ENCODE measurements around the gene AKAP13. TPM values are rescaled to one million over a fixed set of nuclear protein-coding genes. Genes with fewer than 3 reads are reported as not detected.

AKAP13 gene
- polyA plus RNA-seq, 1 donor from 2014 or later = 10.0 TPM

DNA sequence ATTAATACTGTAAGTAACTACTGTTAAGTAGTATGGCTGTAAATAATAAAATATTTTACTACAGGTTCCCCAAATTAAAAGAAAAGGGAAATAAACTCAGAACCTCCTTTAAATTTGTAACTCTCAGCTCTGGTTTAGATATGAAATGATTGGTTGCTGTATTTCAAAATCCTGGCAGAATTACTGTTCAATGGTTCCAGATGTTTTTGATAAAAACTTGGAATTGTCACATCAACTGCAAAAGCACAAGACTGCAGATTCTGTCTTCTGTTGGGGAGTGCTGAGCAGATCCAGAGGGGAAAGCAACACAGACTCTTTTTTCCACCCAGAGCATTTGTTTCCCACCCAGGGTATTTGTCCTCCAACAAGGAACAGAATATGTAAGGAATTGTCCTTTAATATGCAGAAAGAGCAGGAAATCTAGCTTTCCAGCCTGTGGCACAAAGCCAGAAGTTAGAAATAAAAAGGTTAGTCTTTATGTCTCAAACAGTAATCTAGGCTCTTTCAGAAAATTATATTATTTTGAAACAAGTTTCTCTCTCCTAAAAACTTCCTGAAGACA lies 236.2 kb downstream of the AKAP13 start:
- no peak overlapping the region for H3K9ac ChIP-seq (ENCODE audit: low read length)
- no peaks in the 10 kb centered on the region for H3K9me3 ChIP-seq (ENCODE audit: low read length)
- TF ChIP-seq EZH2 (IDR thresholded peaks at IDR 0.05; ENCODE audit: borderline replicate concordance, insufficient read depth, low read length, poor library complexity, severe bottlenecking) = no peak
- no peak for TF ChIP-seq MXI1 (conservative IDR thresholded peaks at IDR 0.05; ENCODE audit: poor library complexity, severe bottlenecking)
- no peak for TF ChIP-seq RAD21 (conservative IDR thresholded peaks at IDR 0.05)
- TF ChIP-seq EP300 (conservative IDR thresholded peaks at IDR 0.05; ENCODE audit: poor library complexity, severe bottlenecking) = no peak
- TF ChIP-seq, protein P1, sequence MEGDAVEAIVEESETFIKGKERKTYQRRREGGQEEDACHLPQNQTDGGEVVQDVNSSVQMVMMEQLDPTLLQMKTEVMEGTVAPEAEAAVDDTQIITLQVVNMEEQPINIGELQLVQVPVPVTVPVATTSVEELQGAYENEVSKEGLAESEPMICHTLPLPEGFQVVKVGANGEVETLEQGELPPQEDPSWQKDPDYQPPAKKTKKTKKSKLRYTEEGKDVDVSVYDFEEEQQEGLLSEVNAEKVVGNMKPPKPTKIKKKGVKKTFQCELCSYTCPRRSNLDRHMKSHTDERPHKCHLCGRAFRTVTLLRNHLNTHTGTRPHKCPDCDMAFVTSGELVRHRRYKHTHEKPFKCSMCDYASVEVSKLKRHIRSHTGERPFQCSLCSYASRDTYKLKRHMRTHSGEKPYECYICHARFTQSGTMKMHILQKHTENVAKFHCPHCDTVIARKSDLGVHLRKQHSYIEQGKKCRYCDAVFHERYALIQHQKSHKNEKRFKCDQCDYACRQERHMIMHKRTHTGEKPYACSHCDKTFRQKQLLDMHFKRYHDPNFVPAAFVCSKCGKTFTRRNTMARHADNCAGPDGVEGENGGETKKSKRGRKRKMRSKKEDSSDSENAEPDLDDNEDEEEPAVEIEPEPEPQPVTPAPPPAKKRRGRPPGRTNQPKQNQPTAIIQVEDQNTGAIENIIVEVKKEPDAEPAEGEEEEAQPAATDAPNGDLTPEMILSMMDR (IDR thresholded peaks at IDR 0.05; ENCODE audit: poor library complexity, severe bottlenecking) = no peak
- no peak for TF ChIP-seq TAF1 (IDR thresholded peaks at IDR 0.05; ENCODE audit: low read depth)
- no peak for TF ChIP-seq SMC3 (conservative IDR thresholded peaks at IDR 0.05; ENCODE audit: poor library complexity)
- no peak for TF ChIP-seq POLR2AphosphoS5 (IDR thresholded peaks at IDR 0.05)
- TF ChIP-seq, protein P2, sequence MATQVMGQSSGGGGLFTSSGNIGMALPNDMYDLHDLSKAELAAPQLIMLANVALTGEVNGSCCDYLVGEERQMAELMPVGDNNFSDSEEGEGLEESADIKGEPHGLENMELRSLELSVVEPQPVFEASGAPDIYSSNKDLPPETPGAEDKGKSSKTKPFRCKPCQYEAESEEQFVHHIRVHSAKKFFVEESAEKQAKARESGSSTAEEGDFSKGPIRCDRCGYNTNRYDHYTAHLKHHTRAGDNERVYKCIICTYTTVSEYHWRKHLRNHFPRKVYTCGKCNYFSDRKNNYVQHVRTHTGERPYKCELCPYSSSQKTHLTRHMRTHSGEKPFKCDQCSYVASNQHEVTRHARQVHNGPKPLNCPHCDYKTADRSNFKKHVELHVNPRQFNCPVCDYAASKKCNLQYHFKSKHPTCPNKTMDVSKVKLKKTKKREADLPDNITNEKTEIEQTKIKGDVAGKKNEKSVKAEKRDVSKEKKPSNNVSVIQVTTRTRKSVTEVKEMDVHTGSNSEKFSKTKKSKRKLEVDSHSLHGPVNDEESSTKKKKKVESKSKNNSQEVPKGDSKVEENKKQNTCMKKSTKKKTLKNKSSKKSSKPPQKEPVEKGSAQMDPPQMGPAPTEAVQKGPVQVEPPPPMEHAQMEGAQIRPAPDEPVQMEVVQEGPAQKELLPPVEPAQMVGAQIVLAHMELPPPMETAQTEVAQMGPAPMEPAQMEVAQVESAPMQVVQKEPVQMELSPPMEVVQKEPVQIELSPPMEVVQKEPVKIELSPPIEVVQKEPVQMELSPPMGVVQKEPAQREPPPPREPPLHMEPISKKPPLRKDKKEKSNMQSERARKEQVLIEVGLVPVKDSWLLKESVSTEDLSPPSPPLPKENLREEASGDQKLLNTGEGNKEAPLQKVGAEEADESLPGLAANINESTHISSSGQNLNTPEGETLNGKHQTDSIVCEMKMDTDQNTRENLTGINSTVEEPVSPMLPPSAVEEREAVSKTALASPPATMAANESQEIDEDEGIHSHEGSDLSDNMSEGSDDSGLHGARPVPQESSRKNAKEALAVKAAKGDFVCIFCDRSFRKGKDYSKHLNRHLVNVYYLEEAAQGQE (IDR thresholded peaks at IDR 0.05; ENCODE audit: borderline replicate concordance) = no peak
- H3K4me3 ChIP-seq (ENCODE audit: low read length) = no peak overlapping the region
- H3F3A ChIP-seq (ENCODE audit: insufficient read depth, low read length, poor library complexity, severe bottlenecking) = no peaks in the 10 kb centered on the region
- H4K20me1 ChIP-seq (ENCODE audit: insufficient read depth) = no peaks in the 10 kb centered on the region
- no peak overlapping the region for H3K27ac ChIP-seq (ENCODE audit: low read length)
- no peak overlapping the region for H3K4me2 ChIP-seq (ENCODE audit: low read length)
- H3K79me2 ChIP-seq (replicated peaks; ENCODE audit: insufficient read depth, low read length) = peaks cover 16% of the 10 kb centered on the region
- no peak overlapping the region for H2AFZ ChIP-seq (ENCODE audit: low read depth, low read length)
- H3K9me2 ChIP-seq (ENCODE audit: insufficient read depth, low read length) = no peaks in the 10 kb centered on the region
- no peaks in the 10 kb centered on the region for H3K27me3 ChIP-seq (ENCODE audit: insufficient read depth, low read depth, low read length)
- no peaks in the 10 kb centered on the region for H3K36me3 ChIP-seq (ENCODE audit: insufficient read depth, low read length)

- Histone ChIP-seq H3K9me2 (ENCODE audit: insufficient read depth, low read length) (no peaks in the 10 kb centered on the region), H3F3A (ENCODE audit: insufficient read depth, low read length, poor library complexity, severe bottlenecking) (no peaks in the 10 kb centered on the region), H3K4me3 (ENCODE audit: low read length) (no peak overlapping the region), H3K36me3 (ENCODE audit: insufficient read depth, low read length) (no peaks in the 10 kb centered on the region), H3K27me3 (ENCODE audit: insufficient read depth, low read depth, low read length) (no peaks in the 10 kb centered on the region), H3K27ac (ENCODE audit: low read length) (no peak overlapping the region), H3K79me2 (replicated peaks; ENCODE audit: insufficient read depth, low read length) (peaks cover 31% of the 10 kb centered on the region), H3K9ac (ENCODE audit: low read length) (no peak overlapping the region), H4K20me1 (ENCODE audit: insufficient read depth) (no peaks in the 10 kb centered on the region), H3K4me2 (ENCODE audit: low read length) (no peak overlapping the region), H3K9me3 (ENCODE audit: low read length) (no peaks in the 10 kb centered on the region), H2AFZ (ENCODE audit: low read depth, low read length) (no peak overlapping the region)
- TF ChIP-seq EZH2 (IDR thresholded peaks at IDR 0.05; ENCODE audit: borderline replicate concordance, insufficient read depth, low read length, poor library complexity, severe bottlenecking) = no peak
- no peak for TF ChIP-seq TAF1 (IDR thresholded peaks at IDR 0.05; ENCODE audit: low read depth)
- no peak for TF ChIP-seq EP300 (conservative IDR thresholded peaks at IDR 0.05; ENCODE audit: poor library complexity, severe bottlenecking)
- no peak for TF ChIP-seq RAD21 (conservative IDR thresholded peaks at IDR 0.05)
- no peak for TF ChIP-seq SMC3 (conservative IDR thresholded peaks at IDR 0.05; ENCODE audit: poor library complexity)
- TF ChIP-seq POLR2AphosphoS5 (IDR thresholded peaks at IDR 0.05) = no peak
- TF ChIP-seq, protein P1 (IDR thresholded peaks at IDR 0.05; ENCODE audit: poor library complexity, severe bottlenecking) = no peak
- TF ChIP-seq, protein P2 (IDR thresholded peaks at IDR 0.05; ENCODE audit: borderline replicate concordance) = no peak
- TF ChIP-seq MXI1 (conservative IDR thresholded peaks at IDR 0.05; ENCODE audit: poor library complexity, severe bottlenecking) = no peak
Measured at GRCh38 chr15:85618228-85618505, 237.8 kb downstream of the AKAP13 start.

Measured in neural cell (in vitro differentiated cells).